ENCODE measurements around the gene C10orf71. TPM values are rescaled to one million over a fixed set of nuclear protein-coding genes. Genes with fewer than 3 reads are reported as not detected.

The C10orf71 gene
- total RNA-seq, 1 donor from 2014 or later: not detected

- Mint-ChIP-seq H3K4me3 (no peak overlapping the region), H3K36me3 (ENCODE audit: low read depth) (peaks cover 2% of the 10 kb centered on the region), H3K27ac (ENCODE audit: unreplicated experiment) (no peak overlapping the region), H3K9me3 (peaks cover 6% of the 10 kb centered on the region), H3K27me3 (ENCODE audit: low read depth) (peaks cover 3% of the 10 kb centered on the region), H3K4me1 (no peaks in the 10 kb centered on the region)
- TF ChIP-seq, protein P1, sequence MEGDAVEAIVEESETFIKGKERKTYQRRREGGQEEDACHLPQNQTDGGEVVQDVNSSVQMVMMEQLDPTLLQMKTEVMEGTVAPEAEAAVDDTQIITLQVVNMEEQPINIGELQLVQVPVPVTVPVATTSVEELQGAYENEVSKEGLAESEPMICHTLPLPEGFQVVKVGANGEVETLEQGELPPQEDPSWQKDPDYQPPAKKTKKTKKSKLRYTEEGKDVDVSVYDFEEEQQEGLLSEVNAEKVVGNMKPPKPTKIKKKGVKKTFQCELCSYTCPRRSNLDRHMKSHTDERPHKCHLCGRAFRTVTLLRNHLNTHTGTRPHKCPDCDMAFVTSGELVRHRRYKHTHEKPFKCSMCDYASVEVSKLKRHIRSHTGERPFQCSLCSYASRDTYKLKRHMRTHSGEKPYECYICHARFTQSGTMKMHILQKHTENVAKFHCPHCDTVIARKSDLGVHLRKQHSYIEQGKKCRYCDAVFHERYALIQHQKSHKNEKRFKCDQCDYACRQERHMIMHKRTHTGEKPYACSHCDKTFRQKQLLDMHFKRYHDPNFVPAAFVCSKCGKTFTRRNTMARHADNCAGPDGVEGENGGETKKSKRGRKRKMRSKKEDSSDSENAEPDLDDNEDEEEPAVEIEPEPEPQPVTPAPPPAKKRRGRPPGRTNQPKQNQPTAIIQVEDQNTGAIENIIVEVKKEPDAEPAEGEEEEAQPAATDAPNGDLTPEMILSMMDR (conservative IDR thresholded peaks at IDR 0.05): no peak
- DNase-seq (ENCODE audit: low read depth, low spot score): no peak
These were observed 44.2 kb upstream of the C10orf71 start for GRCh38 chr10:49254556-49255318.

- H3K9me3 Mint-ChIP-seq: peaks cover 6% of the 10 kb centered on the region
- peaks cover 2% of the 10 kb centered on the region for H3K36me3 Mint-ChIP-seq (ENCODE audit: low read depth)
- H3K4me3 Mint-ChIP-seq: no peak overlapping the region
- no peaks in the 10 kb centered on the region for H3K4me1 Mint-ChIP-seq
- no peak for DNase-seq (ENCODE audit: low read depth, low spot score)
- no peak overlapping the region for H3K27ac Mint-ChIP-seq (ENCODE audit: unreplicated experiment)
- TF ChIP-seq, protein P1 (conservative IDR thresholded peaks at IDR 0.05): no peak
- peaks cover 3% of the 10 kb centered on the region for H3K27me3 Mint-ChIP-seq (ENCODE audit: low read depth)
These were observed 43.1 kb upstream of the C10orf71 start for GRCh38 chr10:49255883-49256282.

- Mint-ChIP-seq H3K27ac (ENCODE audit: unreplicated experiment) (no peak overlapping the region), H3K9me3 (peaks cover 6% of the 10 kb centered on the region), H3K36me3 (ENCODE audit: low read depth) (peaks cover 2% of the 10 kb centered on the region), H3K4me1 (no peaks in the 10 kb centered on the region), H3K4me3 (no peak overlapping the region), H3K27me3 (ENCODE audit: low read depth) (peaks cover 3% of the 10 kb centered on the region)
- TF ChIP-seq, protein P1 (conservative IDR thresholded peaks at IDR 0.05): no peak
- no peak for DNase-seq (ENCODE audit: low read depth, low spot score)
These were observed 41.8 kb upstream of the C10orf71 start for GRCh38 chr10:49257154-49257553.

DNA sequence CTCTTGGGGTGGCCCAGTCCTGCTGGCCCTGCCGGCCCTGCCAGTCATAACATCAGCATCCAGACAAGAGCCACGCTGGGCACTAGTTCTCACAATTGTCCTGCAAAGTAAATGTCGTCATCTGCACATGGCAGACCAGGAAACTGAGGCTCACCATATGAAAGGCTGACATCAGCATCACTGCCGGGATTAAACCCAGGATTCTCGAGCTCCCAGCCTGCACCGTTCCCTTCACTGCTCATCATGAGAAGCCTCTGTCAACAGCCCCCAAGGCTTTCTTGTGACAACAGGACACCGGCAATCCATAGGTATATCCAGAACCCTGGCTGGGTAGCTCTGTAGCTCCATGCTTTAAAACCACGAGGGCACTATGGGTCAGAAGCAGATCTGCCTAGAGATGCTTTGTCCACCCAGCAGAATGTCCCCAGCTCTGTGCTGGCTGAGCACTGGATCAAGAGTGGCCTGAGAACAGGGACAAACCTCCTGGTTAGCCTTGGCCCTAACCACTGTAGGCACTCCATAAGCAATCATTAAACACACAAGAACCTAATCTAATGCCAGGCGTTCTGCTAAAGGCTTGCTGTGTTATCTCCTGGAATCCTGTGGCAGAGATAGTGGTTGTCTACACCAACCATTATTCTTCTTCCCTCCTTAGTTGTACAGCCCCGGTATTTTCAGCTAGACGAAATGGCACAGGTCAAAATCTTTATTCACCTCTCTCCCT lies 41.2 kb upstream of the C10orf71 start:
- Mint-ChIP-seq H3K4me3 (no peak overlapping the region), H3K4me1 (no peaks in the 10 kb centered on the region), H3K27me3 (ENCODE audit: low read depth) (no peaks in the 10 kb centered on the region), H3K36me3 (ENCODE audit: low read depth) (no peaks in the 10 kb centered on the region), H3K9me3 (peaks cover 2% of the 10 kb centered on the region), H3K27ac (ENCODE audit: unreplicated experiment) (no peak overlapping the region)
- no peak for DNase-seq (ENCODE audit: low read depth, low spot score)
- TF ChIP-seq, protein P1 (conservative IDR thresholded peaks at IDR 0.05): no peak

DNA sequence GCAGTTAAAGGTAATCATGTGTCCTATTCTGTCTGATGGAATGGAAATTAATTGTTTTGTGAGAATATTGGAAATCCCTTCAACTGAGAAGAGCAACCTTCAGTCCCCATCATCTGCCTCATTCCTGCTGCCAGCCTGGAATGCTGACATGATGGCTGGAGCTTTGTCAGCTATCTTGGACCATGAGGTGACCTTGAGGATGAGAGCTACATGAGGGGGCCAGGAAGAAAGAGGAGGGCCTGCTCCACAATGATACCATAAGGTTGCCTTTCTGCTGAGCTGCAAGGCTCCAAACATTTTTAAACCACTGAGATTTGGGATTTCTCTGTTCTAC lies 40.7 kb upstream of the C10orf71 start:
- TF ChIP-seq, protein P1 (conservative IDR thresholded peaks at IDR 0.05): no peak
- Mint-ChIP-seq H3K27me3 (ENCODE audit: low read depth) (no peaks in the 10 kb centered on the region), H3K9me3 (peaks cover 2% of the 10 kb centered on the region), H3K4me1 (no peaks in the 10 kb centered on the region), H3K36me3 (ENCODE audit: low read depth) (no peaks in the 10 kb centered on the region), H3K27ac (ENCODE audit: unreplicated experiment) (no peak overlapping the region), H3K4me3 (no peak overlapping the region)
- DNase-seq (ENCODE audit: low read depth, low spot score): no peak
